ENCODE measurements around the gene STXBP4. TPM values are rescaled to one million over a fixed set of nuclear protein-coding genes. Genes with fewer than 3 reads are reported as not detected.

The STXBP4 gene
- total RNA-seq, 1 experiment from 2014 or later: 13.6 TPM

- no peak for TF ChIP-seq CEBPB (IDR thresholded peaks at IDR 0.05; ENCODE audit: low read depth)
These were observed 234.3 kb downstream of the STXBP4 start (continued) for GRCh38 chr17:55202896-55203295.

GRCh38 chr17:55208078-55208812 lies 239.7 kb downstream of the STXBP4 start:
- H4K20me1 ChIP-seq (ENCODE audit: insufficient read depth): no peaks in the 10 kb centered on the region
- no peak overlapping the region for H3K4me3 ChIP-seq (replicated peaks in 1 of 2; ENCODE audit: low read depth in 1 of 2, low read length in 2 of 2)
- H3K27ac ChIP-seq (ENCODE audit: low read depth, low read length): no peak overlapping the region
- intact Hi-C loops (cut with micrococcal nuclease): no loop called here
- peaks cover 0 to 11% of the 10 kb centered on the region in 2 experiments; a peak in 2 of 4 replicates for H3K4me1 ChIP-seq (ENCODE audit: control insufficient read depth in 1 of 2, insufficient read depth in 2 of 2, low read length in 2 of 2)
- H3K4me2 ChIP-seq (ENCODE audit: low read length): no peak overlapping the region
- no peaks in the 10 kb centered on the region for H3K36me3 ChIP-seq (ENCODE audit: control insufficient read depth in 1 of 2, insufficient read depth in 2 of 2, low read length in 2 of 2)
- ChIA-PET POLR2A (no interaction called here), CTCF (no interaction called here), RAD21 (ENCODE audit: low non-redundant PET in 1 of 2, low total read pairs in 2 of 2, uncharacterized antibody in 2 of 2, unreplicated experiment in 2 of 2) (no interaction called here)
- no peak for DNase-seq (ENCODE audit: low read depth, low spot score)
- no peak overlapping the region for H3K9ac ChIP-seq (ENCODE audit: low read length)
- no peak overlapping the region for H2AFZ ChIP-seq (ENCODE audit: low read depth, low read length, poor library complexity, severe bottlenecking)
- no peaks in the 10 kb centered on the region for H3K79me2 ChIP-seq (ENCODE audit: insufficient read depth, low read length)
- no TSS peak for BruUV-seq (replicated peaks)
- no peaks in the 10 kb centered on the region for H3K9me3 ChIP-seq (ENCODE audit: control insufficient read depth in 1 of 2, insufficient read depth in 1 of 2, low read depth in 1 of 2, low read length in 2 of 2)
- ATAC-seq: no peak
- no peaks in the 10 kb centered on the region for H3K9me2 ChIP-seq (ENCODE audit: insufficient read depth)
- TF ChIP-seq TCF7L2 (IDR thresholded peaks at IDR 0.05; ENCODE audit: borderline replicate concordance, extremely low read depth, insufficient read depth, insufficient read length) (no peak), ATF3 (IDR thresholded peaks at IDR 0.05) (no peak), CBX3 (IDR thresholded peaks at IDR 0.05; ENCODE audit: low read depth) (no peak), POLR2A (IDR thresholded peaks at IDR 0.05; ENCODE audit: borderline replicate concordance, extremely low read depth, insufficient read depth, insufficient read length) (no peak), ZBTB33 (IDR thresholded peaks at IDR 0.05; ENCODE audit: extremely low read depth, insufficient replicate concordance, low read length) (no peak), FOSL1 (IDR thresholded peaks at IDR 0.05; ENCODE audit: low read depth) (no peak), SP1 (IDR thresholded peaks at IDR 0.05; ENCODE audit: low read depth) (no peak), CTCF (IDR thresholded peaks at IDR 0.05 in 2 of 3, conservative IDR thresholded peaks at IDR 0.05 in 1 of 3; ENCODE audit: borderline replicate concordance in 1 of 3, insufficient read depth in 1 of 3, low read depth in 2 of 3, low read length in 2 of 3) (no peak), SRF (IDR thresholded peaks at IDR 0.05; ENCODE audit: low read depth) (no peak), SIN3A (IDR thresholded peaks at IDR 0.05; ENCODE audit: low read depth) (no peak), MAX (IDR thresholded peaks at IDR 0.05) (no peak)
- H3K27me3 ChIP-seq (ENCODE audit: insufficient read depth, low read length): no peaks in the 10 kb centered on the region
